GM12874 (cell line): Measurements from ENCODE around the gene MDN1.

Experiments
- TF ChIP-seq, protein P1 (sequence below): IDR thresholded peaks from 2 replicates; pipeline ENCODE4 v1.5.1; 2011; ENCODE audit warnings: low read depth, mild to moderate bottlenecking, control low read depth, low read length, moderate library complexity; ENCODE audit not compliant: insufficient read depth

The MDN1 gene

DNA sequence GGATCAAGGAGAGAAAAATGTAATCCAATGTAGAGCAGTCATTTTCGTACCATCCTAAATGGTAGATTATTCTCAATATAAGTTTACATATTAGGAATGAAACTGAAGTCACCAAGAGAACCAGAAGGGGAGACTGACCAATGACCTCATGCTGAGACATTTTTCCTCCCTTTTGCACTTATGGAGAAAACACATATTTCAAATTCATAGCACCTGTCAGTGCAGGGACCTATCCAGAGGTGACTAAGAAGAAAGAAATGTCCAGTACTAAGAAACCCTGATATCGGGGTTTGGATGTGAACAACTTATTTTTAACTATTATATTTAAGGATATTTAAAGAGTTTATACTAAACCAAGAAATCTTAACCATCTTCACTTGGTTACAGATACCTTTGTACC lies 164.5 kb downstream of the MDN1 start:
- TF ChIP-seq, protein P1, sequence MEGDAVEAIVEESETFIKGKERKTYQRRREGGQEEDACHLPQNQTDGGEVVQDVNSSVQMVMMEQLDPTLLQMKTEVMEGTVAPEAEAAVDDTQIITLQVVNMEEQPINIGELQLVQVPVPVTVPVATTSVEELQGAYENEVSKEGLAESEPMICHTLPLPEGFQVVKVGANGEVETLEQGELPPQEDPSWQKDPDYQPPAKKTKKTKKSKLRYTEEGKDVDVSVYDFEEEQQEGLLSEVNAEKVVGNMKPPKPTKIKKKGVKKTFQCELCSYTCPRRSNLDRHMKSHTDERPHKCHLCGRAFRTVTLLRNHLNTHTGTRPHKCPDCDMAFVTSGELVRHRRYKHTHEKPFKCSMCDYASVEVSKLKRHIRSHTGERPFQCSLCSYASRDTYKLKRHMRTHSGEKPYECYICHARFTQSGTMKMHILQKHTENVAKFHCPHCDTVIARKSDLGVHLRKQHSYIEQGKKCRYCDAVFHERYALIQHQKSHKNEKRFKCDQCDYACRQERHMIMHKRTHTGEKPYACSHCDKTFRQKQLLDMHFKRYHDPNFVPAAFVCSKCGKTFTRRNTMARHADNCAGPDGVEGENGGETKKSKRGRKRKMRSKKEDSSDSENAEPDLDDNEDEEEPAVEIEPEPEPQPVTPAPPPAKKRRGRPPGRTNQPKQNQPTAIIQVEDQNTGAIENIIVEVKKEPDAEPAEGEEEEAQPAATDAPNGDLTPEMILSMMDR, result no peak

GRCh38 chr6:89650579-89650978 lies 169.0 kb downstream of the MDN1 start:
- TF ChIP-seq, protein P1, result no peak

GRCh38 chr6:89649682-89650081 lies 169.9 kb downstream of the MDN1 start:
- TF ChIP-seq, protein P1, result no peak

GRCh38 chr6:89644864-89645263 lies 174.7 kb downstream of the MDN1 start:
- TF ChIP-seq, protein P1, result no peak

- TF ChIP-seq, protein P1, result no peak
Observed at GRCh38 chr6:89643406-89643805, 176.2 kb downstream of the MDN1 start.

GRCh38 chr6:89642956-89643355 lies 176.6 kb downstream of the MDN1 start:
- TF ChIP-seq, protein P1, result no peak

DNA sequence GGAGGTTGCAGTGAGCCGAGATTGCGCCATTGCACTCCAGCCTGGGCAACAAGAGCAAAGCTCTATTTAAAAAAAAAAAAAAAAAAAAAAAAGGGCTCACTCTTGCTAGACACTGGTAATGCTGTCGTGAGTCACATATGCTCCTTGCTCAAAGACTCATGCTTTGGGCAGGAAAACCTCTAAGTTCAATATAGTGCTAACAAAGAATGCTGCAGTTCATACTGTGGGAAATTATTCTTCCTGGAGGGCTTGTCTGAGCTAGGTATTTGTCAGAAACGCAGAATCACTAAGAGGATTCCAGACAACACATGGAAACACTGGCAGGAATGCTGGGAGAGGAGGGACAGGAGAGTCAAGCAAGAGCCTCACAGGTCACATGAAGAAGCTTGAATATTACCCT lies 178.8 kb downstream of the MDN1 start:
- TF ChIP-seq, protein P1, result no peak
